IPS-20b (cell line): ENCODE results near the gene PCK1.

ENCODE experiments used
- H3K27ac ChIP-seq: one replicate; pipeline ENCODE4 v1.5.1; 2013; ENCODE audit warnings: low read length
- H3K27me3 ChIP-seq: 2 replicates; pipeline ENCODE4 v1.6.1; 2013; ENCODE audit warnings: mild to moderate bottlenecking, low read length, inconsistent platforms; ENCODE audit not compliant: insufficient read depth
- H3K36me3 ChIP-seq: 2 replicates; pipeline ENCODE4 v1.6.1; 2013; ENCODE audit warnings: low read depth, mild to moderate bottlenecking, inconsistent platforms, low read length, moderate library complexity; ENCODE audit not compliant: insufficient read depth
- H3K4me1 ChIP-seq: 2 replicates; pipeline ENCODE4 v1.6.1; 2013; ENCODE audit warnings: mild to moderate bottlenecking, control low read depth, inconsistent platforms, low read length, moderate library complexity; ENCODE audit not compliant: insufficient read depth
- H3K4me3 ChIP-seq: 2 replicates; pipeline ENCODE4 v1.5.1; 2013; ENCODE audit warnings: mild to moderate bottlenecking, low read length, inconsistent platforms
- H3K9ac ChIP-seq: 2 replicates; pipeline ENCODE4 v1.6.1; 2013; ENCODE audit warnings: low read depth, mild to moderate bottlenecking, inconsistent platforms, low read length, moderate library complexity
- H3K9me3 ChIP-seq: 2 replicates; pipeline ENCODE4 v1.6.1; 2013; ENCODE audit warnings: mild to moderate bottlenecking, low read depth, low read length, inconsistent platforms; ENCODE audit not compliant: insufficient read depth

PCK1 gene

DNA sequence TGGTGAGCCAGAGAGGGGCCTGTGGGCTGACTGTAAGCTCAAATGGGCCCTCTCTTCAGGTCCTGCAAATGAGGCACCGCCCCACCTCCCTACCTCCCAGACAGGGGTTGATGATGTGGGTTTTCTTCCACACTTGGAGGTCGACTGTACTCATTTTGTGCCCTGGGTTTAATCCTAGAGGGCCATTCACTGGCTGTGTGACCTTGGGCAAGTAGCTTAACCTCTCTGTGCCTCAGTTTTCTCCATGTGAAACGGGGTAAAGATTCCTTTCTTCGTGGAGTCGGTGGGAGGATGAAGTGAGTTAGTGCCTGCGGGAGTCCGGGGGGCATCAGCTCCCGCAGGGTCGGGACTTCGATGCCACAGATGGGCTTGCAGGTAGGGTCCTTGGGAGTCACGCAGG, 35.4 kb downstream of the PCK1 start:
- H3K9me3 ChIP-seq = no peaks in the 10 kb centered on the region
- H3K4me1 ChIP-seq = 0 out of 2 replicates have a peak, but pooled peaks cover 3% of the 10 kb centered on the region
- H3K9ac ChIP-seq = no peak overlapping the region
- no peak overlapping the region for H3K4me3 ChIP-seq
- no peak overlapping the region for H3K27ac ChIP-seq
- no peaks in the 10 kb centered on the region for H3K27me3 ChIP-seq
- no peaks in the 10 kb centered on the region for H3K36me3 ChIP-seq

DNA sequence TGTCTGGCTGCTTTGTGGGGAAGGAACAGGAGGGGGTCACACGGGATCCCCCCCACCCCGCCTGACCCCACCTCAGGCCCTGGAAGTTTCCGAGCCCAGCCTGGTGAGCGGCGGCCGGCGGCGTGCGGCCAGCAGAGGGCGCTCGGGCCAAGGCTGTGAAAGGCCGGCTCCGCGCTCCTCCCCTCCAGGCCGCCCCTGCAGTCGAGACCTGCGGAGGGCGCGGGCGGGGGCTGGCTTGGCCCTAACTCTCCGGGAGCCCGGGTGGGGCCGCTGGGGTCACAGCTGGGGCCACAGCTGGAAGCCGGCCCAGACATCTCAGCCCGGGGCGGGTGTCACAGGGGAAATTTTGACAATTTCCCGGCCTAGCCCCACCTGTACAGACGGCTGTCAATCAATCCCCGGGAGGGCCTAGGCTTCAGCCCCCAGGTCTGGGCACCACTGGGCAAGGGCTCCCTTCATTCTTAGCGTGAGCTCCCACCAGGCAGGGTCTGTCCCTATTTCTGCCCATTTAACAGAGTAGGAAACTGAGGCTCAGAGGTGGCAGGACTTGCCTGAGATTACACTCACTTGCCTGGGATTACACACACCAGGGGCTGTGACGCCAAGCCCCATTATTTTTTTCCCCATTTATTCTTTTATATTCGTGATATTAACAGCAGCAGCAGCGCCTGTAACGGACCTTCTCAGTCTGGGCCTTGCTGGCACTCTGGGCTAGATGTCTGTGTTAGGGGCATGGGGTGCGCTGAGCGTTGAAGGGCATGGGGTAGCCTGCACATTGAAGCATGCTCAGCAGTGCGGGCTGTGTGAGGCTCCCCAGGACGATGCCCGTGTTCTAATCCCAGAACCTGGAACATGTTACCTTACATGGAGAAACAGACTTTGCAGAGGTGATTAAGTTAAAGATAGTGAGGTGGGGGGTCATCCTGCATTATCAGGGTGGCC, 36.4 kb downstream of the PCK1 start:
- Histone ChIP-seq H3K27ac (no peak overlapping the region), H3K27me3 (no peaks in the 10 kb centered on the region), H3K4me3 (no peak overlapping the region; the same call in 1 of the 2 replicates), H3K9ac (no peak overlapping the region), H3K36me3 (no peaks in the 10 kb centered on the region), H3K4me1 (0 out of 2 replicates have a peak, but pooled peaks cover 3% of the 10 kb centered on the region), H3K9me3 (no peaks in the 10 kb centered on the region)

DNA sequence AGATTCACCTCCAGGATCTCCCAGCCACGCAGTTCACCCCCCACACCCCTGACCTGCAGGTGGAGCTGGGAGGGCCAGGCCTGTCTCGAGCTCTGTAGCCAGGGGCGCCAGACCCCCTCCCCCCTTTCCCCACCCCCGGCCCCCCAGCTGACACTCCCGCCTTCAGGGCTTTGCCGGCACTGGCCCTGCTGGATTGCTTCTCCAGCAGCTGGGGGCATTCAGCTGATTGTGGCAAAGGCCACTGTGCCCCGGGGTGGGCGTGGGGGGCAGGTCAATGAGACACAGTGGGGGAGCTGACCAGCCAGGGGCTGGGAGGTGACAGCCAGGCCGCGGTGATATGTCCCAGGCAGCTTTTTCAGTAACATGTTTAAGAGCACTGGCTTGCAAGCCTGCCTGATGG, 37.1 kb downstream of the PCK1 start:
- no peaks in the 10 kb centered on the region for H3K27me3 ChIP-seq
- H3K4me1 ChIP-seq = 0 out of 2 replicates have a peak, but pooled peaks cover 3% of the 10 kb centered on the region
- H3K9me3 ChIP-seq = no peaks in the 10 kb centered on the region
- no peak overlapping the region for H3K27ac ChIP-seq
- H3K36me3 ChIP-seq = no peaks in the 10 kb centered on the region
- no peak overlapping the region for H3K4me3 ChIP-seq
- H3K9ac ChIP-seq = no peak overlapping the region

DNA sequence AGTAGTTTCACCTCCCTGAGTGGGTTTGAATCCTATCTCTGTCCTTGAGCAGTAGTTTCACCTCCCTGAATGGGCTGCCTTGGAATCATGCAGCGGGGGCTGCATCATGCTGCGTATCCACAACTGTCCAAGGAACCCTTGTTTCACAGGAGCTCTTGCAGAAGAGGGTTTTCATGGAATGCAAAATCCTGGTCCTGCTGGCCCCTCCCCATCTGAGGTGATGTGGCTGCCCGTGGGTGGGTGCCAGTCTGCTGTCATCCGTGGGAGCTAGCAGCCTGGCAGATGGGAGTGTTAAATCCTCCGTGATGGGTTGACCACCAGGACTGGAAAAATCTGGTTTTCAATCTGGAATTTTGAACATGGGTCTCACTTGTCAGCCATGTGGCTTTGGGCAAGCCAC, 37.6 kb downstream of the PCK1 start:
- Histone ChIP-seq H3K27ac (no peak overlapping the region), H3K27me3 (no peaks in the 10 kb centered on the region), H3K36me3 (no peaks in the 10 kb centered on the region), H3K4me1 (0 out of 2 replicates have a peak, but pooled peaks cover 3% of the 10 kb centered on the region), H3K4me3 (no peak overlapping the region), H3K9me3 (no peaks in the 10 kb centered on the region), H3K9ac (no peak overlapping the region)

DNA sequence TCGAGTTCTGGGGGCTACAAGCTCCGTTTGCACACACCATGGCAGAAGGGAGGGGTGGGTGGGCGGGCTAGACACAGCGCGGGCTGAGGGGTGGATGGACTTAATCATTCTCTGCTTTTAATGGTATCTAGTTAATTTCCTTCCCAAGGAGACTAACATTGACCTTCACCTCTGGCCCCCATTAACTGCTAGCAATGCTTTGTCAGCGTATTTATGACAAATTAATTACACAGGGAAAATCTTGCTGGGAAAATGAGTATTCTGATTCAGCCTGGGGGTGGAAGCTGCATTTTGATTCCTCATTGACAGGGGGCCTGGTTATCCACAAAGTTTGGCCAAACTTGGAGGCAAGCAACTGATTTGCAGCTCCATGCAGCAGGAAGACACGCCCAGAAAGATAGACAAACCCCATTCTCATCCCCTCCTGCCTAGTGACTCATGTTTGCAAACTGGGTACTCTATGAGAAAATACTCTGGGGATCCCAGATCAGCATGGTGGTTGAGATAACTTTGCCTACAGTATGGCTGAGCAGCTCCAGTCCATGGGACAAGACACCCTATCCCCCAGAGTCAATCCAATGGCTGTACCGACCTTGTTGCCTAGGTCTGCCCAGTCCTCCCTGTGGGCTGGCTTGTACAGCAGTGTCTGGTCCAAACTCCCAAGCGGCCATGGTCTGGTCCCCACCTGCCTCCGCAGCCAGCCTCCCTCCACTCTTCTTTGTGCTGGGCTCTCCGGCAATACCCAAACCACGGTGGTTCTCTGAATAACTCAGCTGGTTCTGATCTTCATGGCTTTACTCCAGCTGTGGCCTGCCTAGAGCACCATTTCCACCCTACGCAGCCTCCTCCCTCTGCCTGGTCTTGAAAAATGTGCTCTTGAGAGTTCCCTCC, 39.7 kb downstream of the PCK1 start:
- no peaks in the 10 kb centered on the region for H3K27me3 ChIP-seq
- H3K36me3 ChIP-seq = no peaks in the 10 kb centered on the region
- H3K4me3 ChIP-seq = no peak overlapping the region
- 0 out of 2 replicates have a peak, but pooled peaks cover 3% of the 10 kb centered on the region for H3K4me1 ChIP-seq
- no peak overlapping the region for H3K27ac ChIP-seq
- H3K9me3 ChIP-seq = no peaks in the 10 kb centered on the region
- H3K9ac ChIP-seq = no peak overlapping the region

DNA sequence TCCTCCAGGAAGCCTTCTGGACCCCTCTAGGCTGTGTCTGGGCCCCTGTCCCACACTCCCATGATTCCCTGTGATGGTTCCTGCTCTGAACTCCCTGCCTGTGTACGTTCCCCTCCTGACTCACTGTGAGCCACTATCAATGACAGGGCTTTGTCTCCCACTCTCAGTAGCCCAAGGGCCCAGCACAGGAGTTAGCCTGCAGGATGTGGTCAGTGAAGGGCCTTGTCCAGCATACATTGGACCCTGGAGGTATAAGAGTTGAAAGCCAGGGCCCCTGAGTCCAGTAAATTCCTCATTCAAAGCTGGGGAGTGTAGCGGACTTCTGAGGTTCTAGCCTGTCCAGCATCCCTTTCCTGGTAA, 40.3 kb downstream of the PCK1 start:
- no peaks in the 10 kb centered on the region for H3K27me3 ChIP-seq
- H3K9ac ChIP-seq = no peak overlapping the region
- H3K9me3 ChIP-seq = no peaks in the 10 kb centered on the region
- 0 out of 2 replicates have a peak, but pooled peaks cover 3% of the 10 kb centered on the region for H3K4me1 ChIP-seq
- no peak overlapping the region for H3K4me3 ChIP-seq
- H3K27ac ChIP-seq = no peak overlapping the region
- no peaks in the 10 kb centered on the region for H3K36me3 ChIP-seq

DNA sequence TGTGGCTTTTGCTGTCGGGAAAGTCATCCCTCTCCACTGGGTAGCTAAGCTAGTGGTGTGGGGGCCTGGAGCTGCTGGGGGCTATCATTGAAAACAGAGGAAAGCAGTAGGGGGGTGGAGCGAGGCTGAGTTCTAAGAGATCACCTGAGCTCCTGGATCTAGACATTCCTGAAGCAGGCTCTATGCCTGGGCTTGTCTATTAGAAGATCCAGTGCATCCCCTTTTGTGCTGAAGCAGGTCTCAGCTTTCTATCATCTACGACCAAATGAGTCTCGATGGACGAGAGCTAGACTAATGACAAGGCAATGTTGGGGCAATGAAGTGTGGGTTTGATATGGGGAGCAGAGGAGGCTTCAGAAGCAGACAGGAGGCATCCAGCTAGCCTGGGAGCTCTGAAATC, 40.8 kb downstream of the PCK1 start:
- no peak overlapping the region for H3K27ac ChIP-seq
- H3K4me3 ChIP-seq = no peak overlapping the region
- H3K9me3 ChIP-seq = no peaks in the 10 kb centered on the region
- 0 out of 2 replicates have a peak, but pooled peaks cover 3% of the 10 kb centered on the region for H3K4me1 ChIP-seq
- no peak overlapping the region for H3K9ac ChIP-seq
- H3K27me3 ChIP-seq = no peaks in the 10 kb centered on the region
- H3K36me3 ChIP-seq = no peaks in the 10 kb centered on the region

DNA sequence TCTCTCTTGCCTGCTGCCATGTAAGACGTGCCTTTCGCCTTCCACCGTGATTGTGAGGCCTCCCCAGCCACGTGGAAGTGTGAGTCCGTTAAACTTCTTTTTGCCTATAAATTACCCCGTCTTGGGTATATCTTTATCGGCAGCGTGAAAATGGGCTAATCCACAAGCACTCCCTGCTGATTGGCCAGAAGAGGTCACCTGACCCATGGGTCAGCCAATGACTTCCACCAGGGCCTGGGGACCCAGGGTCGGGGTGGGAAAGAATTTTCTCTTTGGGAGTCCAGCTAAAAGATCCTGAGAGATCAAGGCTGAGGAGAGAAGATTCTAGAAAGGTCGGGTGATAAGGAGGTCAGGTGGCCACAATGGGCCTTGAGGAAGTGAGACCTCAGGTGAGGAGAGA, 42.2 kb downstream of the PCK1 start:
- no peaks in the 10 kb centered on the region for H3K9me3 ChIP-seq
- H3K4me1 ChIP-seq = 0 out of 2 replicates have a peak, but pooled peaks cover 3% of the 10 kb centered on the region
- no peaks in the 10 kb centered on the region for H3K36me3 ChIP-seq
- no peak overlapping the region for H3K9ac ChIP-seq
- H3K27me3 ChIP-seq = no peaks in the 10 kb centered on the region
- no peak overlapping the region for H3K27ac ChIP-seq
- H3K4me3 ChIP-seq = no peak overlapping the region

DNA sequence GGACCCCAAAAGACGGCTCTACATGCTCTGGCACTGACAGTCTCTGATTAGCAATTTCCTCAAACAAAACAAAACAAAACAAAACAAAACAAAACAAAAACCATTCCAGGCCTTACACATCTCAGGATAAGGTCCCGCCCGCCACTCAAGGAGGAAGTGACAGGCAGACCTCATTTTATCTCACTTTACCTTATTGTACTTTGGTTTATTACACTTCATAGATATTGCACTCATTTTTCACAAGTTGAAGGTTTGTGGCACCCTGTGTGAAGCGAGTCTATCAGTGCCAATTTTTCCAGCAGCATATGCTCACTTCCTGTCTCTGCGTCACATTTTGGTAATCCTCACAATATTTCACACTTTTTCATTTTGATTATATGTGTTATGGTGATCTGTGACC, 44.1 kb downstream of the PCK1 start:
- Histone ChIP-seq H3K27me3 (no peaks in the 10 kb centered on the region), H3K9me3 (no peaks in the 10 kb centered on the region), H3K36me3 (no peaks in the 10 kb centered on the region), H3K4me3 (no peak overlapping the region), H3K4me1 (no peaks in the 10 kb centered on the region), H3K9ac (no peak overlapping the region), H3K27ac (no peak overlapping the region)

DNA sequence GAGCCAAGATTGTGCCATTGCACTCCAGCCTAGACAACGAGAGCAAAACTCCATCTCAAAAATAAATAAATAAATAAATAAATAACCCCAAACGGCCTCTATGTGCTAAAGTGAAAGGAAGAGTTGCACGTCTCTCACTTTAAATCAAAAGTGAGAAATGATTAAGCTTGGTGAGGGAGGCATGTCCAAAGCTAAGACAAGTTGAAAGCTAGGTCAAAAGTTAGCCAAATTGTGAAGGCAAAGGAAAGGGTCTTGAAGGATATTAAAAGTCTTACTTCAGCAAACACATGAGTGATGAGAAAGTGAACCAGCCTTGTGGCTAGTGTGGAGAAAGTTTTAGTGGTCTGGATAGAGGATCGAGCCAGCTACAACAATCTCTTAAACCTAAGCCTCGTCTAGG, 45.0 kb downstream of the PCK1 start:
- Histone ChIP-seq H3K36me3 (no peaks in the 10 kb centered on the region), H3K4me1 (no peaks in the 10 kb centered on the region), H3K4me3 (no peak overlapping the region), H3K9ac (no peak overlapping the region), H3K27me3 (no peaks in the 10 kb centered on the region), H3K27ac (no peak overlapping the region), H3K9me3 (no peaks in the 10 kb centered on the region)

DNA sequence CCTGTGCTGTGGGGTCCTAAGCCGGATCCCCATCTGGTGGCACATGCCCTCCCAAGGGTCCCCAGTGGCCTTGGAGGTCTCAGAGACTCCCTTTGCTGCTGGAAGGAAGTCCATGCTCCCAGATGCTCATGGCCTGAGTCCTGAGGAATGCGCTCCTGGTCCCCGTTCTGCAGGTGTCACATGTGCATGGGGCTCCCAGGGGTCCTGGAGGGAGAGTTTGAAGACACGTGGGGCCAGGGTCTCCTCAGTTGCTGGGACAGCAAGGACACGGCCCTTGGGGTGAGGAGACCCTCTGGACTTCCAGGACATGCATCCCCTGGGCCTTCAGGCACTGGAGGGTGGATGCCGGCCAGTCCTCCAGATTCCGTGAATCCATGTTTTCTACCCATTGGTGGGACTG, 47.6 kb downstream of the PCK1 start:
- Histone ChIP-seq H3K9ac (no peak overlapping the region), H3K9me3 (no peaks in the 10 kb centered on the region), H3K27ac (no peak overlapping the region), H3K4me3 (no peak overlapping the region), H3K36me3 (no peaks in the 10 kb centered on the region), H3K27me3 (no peaks in the 10 kb centered on the region), H3K4me1 (no peaks in the 10 kb centered on the region)
